Testis (tissue), 3 donors: ENCODE data around the gene CD300C. TPM values are rescaled to one million over a fixed set of nuclear protein-coding genes. Genes with fewer than 3 reads are reported as not detected.
"Not testable (repeated sequence)": the region's sequence is repeated elsewhere in the genome, so short reads cannot be mapped to it uniquely, and the experiment has no call there.

Source experiments
- DNase-seq: peaks from one replicate; pipeline ENCODE4 v3.0.0-alpha.2; 2019
- H3K27ac ChIP-seq, 2 donors: fragments of 200-600 bp; sonication (generic); one replicate each; pipeline ENCODE4 v1.5.1; 2019
- H3K27me3 ChIP-seq: fragments of 200-600 bp; sonication (generic); one replicate; pipeline ENCODE4 v1.5.1; 2019
- H3K36me3 ChIP-seq: fragments of 200-600 bp; sonication (generic); one replicate; pipeline ENCODE4 v1.5.1; 2017; ENCODE audit warnings: low read depth; ENCODE audit errors: missing control alignments
- H3K4me1 ChIP-seq: fragments of 200-600 bp; sonication (generic); one replicate; pipeline ENCODE4 v1.5.1; 2019
- H3K4me3 ChIP-seq, 2 donors: fragments of 200-600 bp; sonication (generic); one replicate each; pipeline ENCODE4 v1.5.1; 2017 to 2019
- H3K9me3 ChIP-seq: fragments of 200-600 bp; sonication (generic); one replicate; pipeline ENCODE4 v1.5.1; 2017
- CTCF ChIP-seq, 3 experiments: fragments of 450-650 bp in 2 of 3; fragments of 200-600 bp in 1 of 3; sonication (generic) in 1 of 3; IDR thresholded peaks; one replicate each; pipeline ENCODE4 v1.5.1; 2016 to 2019; ENCODE audit warnings: antibody characterized with exemption in 3 of 3, mild to moderate bottlenecking in 2 of 3, moderate library complexity in 1 of 3
- POLR2A ChIP-seq: fragments of 450-650 bp; IDR thresholded peaks from one replicate; pipeline ENCODE4 v1.6.1; 2017; ENCODE audit warnings: antibody characterized with exemption, mild to moderate bottlenecking, moderate library complexity
- WGBS, 2 donors: methylation state at CpG; one replicate each; pipeline ENCODE4 v1.1.5; 2018; 5-methylcytosine and 5-hydroxymethylcytosine counted together
- intact Hi-C: fragments of 100-400 bp; cut with DNase I; formaldehyde crosslinking; loops from one replicate; pipeline ENCODE4 v1.15.1; 2023; ENCODE audit warnings: low total_unique reads
- polyA plus RNA-seq: library from polyadenylated mRNA; stranded (reverse); fragments of 350-450 nt; fragmentation: Illumina TruSeq; extraction: RNeasy Lipid Tissue Mini Kit (QIAGEN cat#74804); gene quantifications from one replicate; pipeline ENCODE4 v1.2.3, GENCODE V29; 2014; ENCODE audit warnings: low read depth, low replicate concordance; ENCODE audit not compliant: insufficient read depth
- total RNA-seq, 2 donors: library from RNA; depleted of rRNA; stranded (reverse); fragments of >200 nt; gene quantifications; one replicate each; pipeline ENCODE4 v1.2.3, GENCODE V29; 2016

CD300C gene
- total and polyA plus RNA-seq, 3 donors from 2014 or later, result 0.34 to 0.81 (median 0.39) TPM

GRCh38 chr17:74574489-74575142 is 28.7 kb upstream of the CD300C start:
- Histone ChIP-seq H3K36me3 (no peaks in the 10 kb centered on the region), H3K27ac (no peak overlapping the region), H3K4me1 (no peaks in the 10 kb centered on the region), H3K4me3 (no peak overlapping the region), H3K27me3 (no peaks in the 10 kb centered on the region), H3K9me3 (no peaks in the 10 kb centered on the region)
- DNase-seq, result no peak
- TF ChIP-seq CTCF (IDR thresholded peaks at IDR 0.05) (no peak), POLR2A (no peak)
- 67 to 71% methylated on average over 5 of the region's 5 CpGs for WGBS, 2 donors
- intact Hi-C loops, result no loop called here

DNA sequence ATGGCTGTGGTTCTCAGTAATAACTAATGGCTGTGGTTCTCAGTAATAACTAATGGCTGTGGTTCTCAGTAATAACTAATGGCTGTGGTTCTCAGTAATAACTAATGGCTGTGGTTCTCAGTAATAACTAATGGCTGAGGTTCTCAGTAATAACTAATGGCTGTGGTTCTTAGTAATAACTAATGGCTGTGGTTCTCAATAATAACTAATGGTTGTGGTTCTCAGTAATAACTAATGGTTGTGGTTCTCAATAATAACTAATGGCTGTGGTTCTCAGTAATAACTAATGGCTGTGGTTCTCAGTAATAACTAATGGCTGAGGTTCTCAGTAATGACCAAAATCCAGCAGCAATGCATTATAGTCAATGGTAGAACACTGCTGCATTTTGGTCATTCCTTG is 27.7 kb upstream of the CD300C start:
- H3K4me1 ChIP-seq, H3K27ac ChIP-seq, H3K36me3 ChIP-seq, H3K27me3 ChIP-seq, DNase-seq, H3K4me3 ChIP-seq, intact Hi-C loops, H3K9me3 ChIP-seq: not testable (repeated sequence)

DNA sequence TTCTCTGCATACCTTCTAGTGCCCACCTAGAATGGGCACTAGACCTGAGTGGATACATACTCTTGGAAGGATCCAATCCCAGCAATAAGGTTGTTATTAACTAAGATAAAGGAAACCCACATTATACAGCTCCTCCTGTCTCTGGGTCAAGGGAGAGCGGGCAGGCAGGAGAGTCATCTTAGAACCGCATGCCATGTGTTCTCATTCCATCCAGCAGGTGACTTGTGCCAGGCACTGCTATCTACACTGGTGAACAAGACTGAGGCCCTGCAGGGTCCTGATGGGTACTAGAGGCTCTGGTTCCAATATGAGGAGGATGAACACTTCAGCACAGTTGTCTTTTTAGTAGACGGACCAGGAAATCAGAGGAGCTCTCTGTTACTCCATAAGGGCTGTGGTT is 27.3 kb upstream of the CD300C start:
- Histone ChIP-seq H3K27me3 (no peaks in the 10 kb centered on the region), H3K9me3 (no peaks in the 10 kb centered on the region), H3K4me1 (no peaks in the 10 kb centered on the region), H3K4me3 (no peak overlapping the region), H3K36me3 (no peaks in the 10 kb centered on the region), H3K27ac (no peak overlapping the region)
- intact Hi-C loops, result no loop called here
- WGBS, 2 donors, result 87 to 95% methylated on average over 3 of the region's 3 CpGs
- no peak for DNase-seq
- TF ChIP-seq POLR2A (no peak), CTCF (IDR thresholded peaks at IDR 0.05) (no peak)

DNA sequence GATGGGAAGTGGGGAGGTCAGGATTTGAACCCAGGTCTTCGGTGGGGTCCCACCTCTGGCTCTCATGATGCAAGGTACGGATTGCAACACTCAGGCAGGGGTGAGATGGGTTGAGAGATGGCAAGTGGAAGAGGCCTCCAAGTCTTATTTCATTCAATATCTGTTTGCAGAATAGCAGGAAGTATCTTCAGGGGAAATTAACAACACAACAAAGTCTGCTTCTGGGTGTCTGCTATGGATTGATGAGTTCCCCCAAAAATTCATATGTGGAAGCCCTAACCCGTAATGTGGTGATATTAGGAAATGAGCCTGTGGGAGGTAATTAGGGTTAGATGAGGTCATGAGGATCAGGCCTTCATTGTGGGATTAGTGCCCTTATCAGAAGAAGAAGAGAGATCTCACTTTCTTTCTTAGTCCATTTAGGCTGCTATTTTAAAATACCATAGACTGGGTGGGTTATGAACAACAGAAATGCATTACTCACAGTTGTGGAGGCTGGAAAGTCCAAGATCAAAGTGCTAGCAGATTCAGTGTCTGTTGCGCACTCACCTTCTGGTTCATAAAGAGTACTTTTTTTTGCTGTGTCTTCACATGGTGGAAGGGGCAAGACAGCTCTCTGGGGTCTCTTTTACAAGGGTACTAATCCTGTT is 25.8 kb upstream of the CD300C start:
- 85 to 89% methylated on average over 4 of the region's 4 CpGs for WGBS, 2 donors
- Histone ChIP-seq H3K4me3 (no peak overlapping the region), H3K36me3 (no peaks in the 10 kb centered on the region), H3K27ac (no peak overlapping the region), H3K4me1 (no peaks in the 10 kb centered on the region), H3K9me3 (no peaks in the 10 kb centered on the region), H3K27me3 (no peaks in the 10 kb centered on the region)
- DNase-seq, result no peak
- intact Hi-C loops, result no loop called here
- TF ChIP-seq POLR2A, result no peak
- no peak for TF ChIP-seq CTCF (IDR thresholded peaks at IDR 0.05)

DNA sequence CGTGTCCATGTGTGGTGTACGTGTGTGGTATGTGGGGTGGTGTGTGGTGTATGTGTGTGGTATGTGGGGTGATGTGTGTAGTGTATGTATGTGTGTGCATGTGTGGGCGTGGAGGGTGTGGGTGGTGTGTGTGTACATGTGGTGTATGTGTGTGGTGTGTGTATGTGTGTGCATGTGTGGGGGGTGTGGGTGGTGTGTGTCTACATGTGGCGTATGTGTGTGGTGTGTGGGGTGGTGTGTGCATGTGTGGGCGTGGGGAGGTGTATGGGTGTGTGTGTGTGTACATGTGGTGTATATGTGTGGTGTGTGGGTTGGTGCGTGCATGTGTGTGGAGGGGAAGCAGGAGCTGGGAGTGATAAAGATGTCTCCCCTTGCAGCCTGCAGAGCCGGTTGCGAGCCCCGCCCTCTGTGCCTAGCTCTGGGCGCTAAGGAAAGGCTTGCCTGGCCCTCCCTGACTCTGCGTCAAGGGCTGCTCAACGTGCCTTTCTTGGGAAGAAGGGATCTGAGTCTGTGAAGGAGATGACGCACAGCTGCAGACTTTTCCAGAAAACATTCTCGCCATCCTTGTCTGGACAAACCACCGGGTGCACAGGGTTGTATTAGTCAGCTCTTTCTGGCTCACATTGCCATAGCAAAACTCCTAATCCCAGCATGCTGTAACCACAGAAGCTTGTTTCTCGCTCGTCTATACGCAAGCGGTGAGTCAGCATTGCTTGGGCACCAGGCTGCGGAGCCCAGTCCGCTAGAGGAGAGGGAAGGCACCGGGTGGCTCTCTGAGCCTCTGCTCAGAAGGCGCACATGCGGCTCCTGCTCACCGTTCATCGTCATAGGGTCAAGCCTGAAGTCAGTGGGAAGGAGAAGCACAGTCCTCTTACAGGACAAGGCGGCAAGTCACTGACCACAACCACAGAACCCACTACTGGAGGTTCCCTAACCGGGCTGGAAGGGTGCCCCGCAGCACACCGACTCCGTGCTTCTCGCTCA is 23.4 kb upstream of the CD300C start:
- H3K4me3 ChIP-seq, result no peak overlapping the region
- H3K27me3 ChIP-seq, result no peaks in the 10 kb centered on the region
- TF ChIP-seq CTCF (IDR thresholded peaks at IDR 0.05) (no peak), POLR2A (no peak)
- 56 to 63% methylated on average over 30 to 32 of the region's 32 CpGs for WGBS, 2 donors
- no peaks in the 10 kb centered on the region for H3K9me3 ChIP-seq
- intact Hi-C loops, result no loop called here
- peak; percentile 48 for DNase-seq
- H3K4me1 ChIP-seq, result no peaks in the 10 kb centered on the region
- no peak overlapping the region for H3K27ac ChIP-seq
- no peaks in the 10 kb centered on the region for H3K36me3 ChIP-seq
